NB4 (cell line): ENCODE data around the gene CYP2A6.
"Not testable (repeated sequence)": the region's sequence is repeated elsewhere in the genome, so short reads cannot be mapped to it uniquely, and the experiment has no call there.

Experiments used
- CTCF ChIP-seq: IDR thresholded peaks from one replicate; pipeline ENCODE4 v1.5.1; 2012; ENCODE audit warnings: low read depth, low read length
- POLR2A ChIP-seq: IDR thresholded peaks from 2 replicates; pipeline ENCODE4 v1.6.1; 2011; ENCODE audit warnings: mild to moderate bottlenecking; ENCODE audit not compliant: insufficient read length; ENCODE audit errors: extremely low read depth

GRCh38 chr19:40875526-40875951 lies 25.3 kb upstream of the CYP2A6 start:
- TF ChIP-seq CTCF, POLR2A: not testable (repeated sequence)
